ENCODE measurements around the gene FBXL22.
"Not testable (repeated sequence)": the region's sequence is repeated elsewhere in the genome, so short reads cannot be mapped to it uniquely, and the experiment has no call there.

Gene FBXL22

GRCh38 chr15:63620760-63621159, 23.6 kb downstream of the FBXL22 start:
- not testable (repeated sequence) for H3K4me2 ChIP-seq (ENCODE audit: low read length); H3K27me3 ChIP-seq (ENCODE audit: control insufficient read depth, insufficient read depth, low read length); H3K4me1 ChIP-seq (ENCODE audit: control insufficient read depth, insufficient read depth, low read length); H3K9ac ChIP-seq (ENCODE audit: low read depth, low read length); H3K9me3 ChIP-seq (replicated peaks; ENCODE audit: low read length); H3K4me3 ChIP-seq (ENCODE audit: low read length)
- H3K36me3 ChIP-seq (ENCODE audit: insufficient read depth, low read length) = peaks cover 33% of the 10 kb centered on the region

GRCh38 chr15:63623232-63623969, 26.2 kb downstream of the FBXL22 start:
- Histone ChIP-seq H3K27me3 (ENCODE audit: control insufficient read depth, insufficient read depth, low read length) (no peaks in the 10 kb centered on the region), H3K36me3 (ENCODE audit: insufficient read depth, low read length) (peaks cover 41% of the 10 kb centered on the region), H3K4me3 (ENCODE audit: low read length) (no peak overlapping the region), H3K4me2 (ENCODE audit: low read length) (no peak overlapping the region), H3K9ac (ENCODE audit: low read depth, low read length) (no peak overlapping the region), H3K9me3 (replicated peaks; ENCODE audit: low read length) (no peaks in the 10 kb centered on the region), H3K4me1 (ENCODE audit: control insufficient read depth, insufficient read depth, low read length) (no peaks in the 10 kb centered on the region)

GRCh38 chr15:63626955-63627354, 29.8 kb downstream of the FBXL22 start:
- H3K36me3 ChIP-seq (ENCODE audit: insufficient read depth, low read length) = peaks cover 66% of the 10 kb centered on the region
- no peaks in the 10 kb centered on the region for H3K4me1 ChIP-seq (ENCODE audit: control insufficient read depth, insufficient read depth, low read length)
- no peaks in the 10 kb centered on the region for H3K9me3 ChIP-seq (replicated peaks; ENCODE audit: low read length)

GRCh38 chr15:63628123-63628822, 31.1 kb downstream of the FBXL22 start:
- H3K4me2 ChIP-seq (ENCODE audit: low read length) = no peak overlapping the region
- peaks cover 70% of the 10 kb centered on the region for H3K36me3 ChIP-seq (ENCODE audit: insufficient read depth, low read length)
- no peak overlapping the region for H3K9ac ChIP-seq (ENCODE audit: low read depth, low read length)

More at GRCh38 chr15:63626955-63627354, 29.8 kb downstream of the FBXL22 start:
- Histone ChIP-seq H3K9ac (ENCODE audit: low read depth, low read length) (no peak overlapping the region), H3K27me3 (ENCODE audit: control insufficient read depth, insufficient read depth, low read length) (no peaks in the 10 kb centered on the region), H3K4me3 (ENCODE audit: low read length) (no peak overlapping the region), H3K4me2 (ENCODE audit: low read length) (no peak overlapping the region)

DNA sequence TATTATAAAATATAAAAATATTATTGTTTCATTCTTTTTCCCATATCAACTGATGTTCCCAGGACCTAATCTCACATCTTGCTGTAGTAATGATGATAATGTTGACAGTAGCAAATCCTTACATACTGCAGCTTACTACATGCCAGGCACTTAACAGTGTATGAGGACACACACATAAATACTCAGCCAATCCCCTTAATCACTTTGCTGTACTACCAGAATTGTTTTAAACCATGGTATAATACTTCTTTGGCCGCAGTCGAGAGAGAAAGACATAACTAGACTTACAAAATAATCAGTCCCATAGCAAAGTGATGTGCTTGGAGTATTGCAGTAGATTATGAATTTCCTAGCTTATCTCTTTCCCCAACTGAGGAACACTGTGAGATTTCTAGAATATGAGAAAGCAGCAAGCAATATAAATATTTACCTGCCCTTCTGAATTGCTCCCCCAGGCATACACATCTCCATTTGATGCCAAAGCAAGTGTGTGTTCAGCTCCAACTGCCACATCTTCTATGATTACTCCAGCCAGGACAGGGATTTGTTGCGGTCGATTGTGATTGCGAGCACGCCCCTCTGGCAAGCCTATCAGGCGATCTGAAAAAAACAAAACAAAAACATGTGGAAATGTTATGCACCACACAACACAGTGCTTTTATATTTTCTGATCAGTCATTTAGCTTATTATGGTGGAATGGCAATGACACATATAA, 33.0 kb downstream of the FBXL22 start:
- Histone ChIP-seq H3K27me3 (ENCODE audit: control insufficient read depth, insufficient read depth, low read length) (no peaks in the 10 kb centered on the region), H3K4me3 (ENCODE audit: low read length) (no peak overlapping the region), H3K4me2 (ENCODE audit: low read length) (no peak overlapping the region), H3K36me3 (ENCODE audit: insufficient read depth, low read length) (peaks cover 68% of the 10 kb centered on the region), H3K9ac (ENCODE audit: low read depth, low read length) (no peak overlapping the region), H3K4me1 (ENCODE audit: control insufficient read depth, insufficient read depth, low read length) (no peaks in the 10 kb centered on the region), H3K9me3 (replicated peaks; ENCODE audit: low read length) (no peaks in the 10 kb centered on the region)

More at GRCh38 chr15:63628123-63628822, 31.1 kb downstream of the FBXL22 start:
- no peaks in the 10 kb centered on the region for H3K27me3 ChIP-seq (ENCODE audit: control insufficient read depth, insufficient read depth, low read length)
- no peak overlapping the region for H3K4me3 ChIP-seq (ENCODE audit: low read length)
- no peaks in the 10 kb centered on the region for H3K9me3 ChIP-seq (replicated peaks; ENCODE audit: low read length)
- no peaks in the 10 kb centered on the region for H3K4me1 ChIP-seq (ENCODE audit: control insufficient read depth, insufficient read depth, low read length)

DNA sequence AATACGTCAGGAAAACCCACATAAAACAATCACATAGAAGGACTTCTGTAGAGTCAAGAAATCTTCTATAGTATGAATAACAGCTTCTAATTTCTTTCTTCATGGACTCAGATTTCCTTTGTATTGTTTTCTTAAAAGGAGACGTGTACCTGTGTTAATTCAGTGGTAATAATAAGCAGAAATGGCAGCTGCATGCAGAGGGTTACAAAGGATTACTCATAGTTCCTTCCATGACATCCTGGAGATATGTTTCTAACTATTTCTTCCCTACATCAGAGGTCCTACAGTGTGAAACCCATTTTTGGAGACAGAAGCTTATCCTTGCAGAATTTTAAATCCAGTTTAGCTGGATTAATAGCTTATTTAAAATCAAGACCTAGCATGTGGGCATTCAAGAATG, 36.1 kb downstream of the FBXL22 start:
- no peaks in the 10 kb centered on the region for H3K27me3 ChIP-seq (ENCODE audit: control insufficient read depth, insufficient read depth, low read length)
- no peak overlapping the region for H3K4me2 ChIP-seq (ENCODE audit: low read length)
- H3K4me3 ChIP-seq (ENCODE audit: low read length) = no peak overlapping the region
- H3K9me3 ChIP-seq (replicated peaks; ENCODE audit: low read length) = no peaks in the 10 kb centered on the region
- H3K36me3 ChIP-seq (ENCODE audit: insufficient read depth, low read length) = peaks cover 71% of the 10 kb centered on the region
- no peak overlapping the region for H3K9ac ChIP-seq (ENCODE audit: low read depth, low read length)
- H3K4me1 ChIP-seq (ENCODE audit: control insufficient read depth, insufficient read depth, low read length) = no peaks in the 10 kb centered on the region

DNA sequence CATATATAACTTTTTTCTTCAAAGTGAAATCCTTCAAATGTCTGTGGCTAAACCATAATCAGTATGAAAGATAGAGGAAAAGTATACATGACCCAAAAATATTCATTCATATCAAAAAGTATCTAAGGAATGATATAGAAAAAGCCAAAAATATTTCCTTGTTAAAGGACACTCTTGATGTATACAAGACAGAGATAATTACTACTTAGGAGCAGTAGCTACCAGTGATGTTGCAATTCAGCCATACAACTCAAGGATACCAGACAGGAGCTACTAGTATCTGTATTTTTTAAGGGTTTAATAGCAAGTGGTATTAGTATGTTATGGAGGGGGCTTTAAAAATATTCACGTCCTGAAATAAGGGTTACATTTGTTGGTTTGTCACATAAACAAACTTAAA, 37.0 kb downstream of the FBXL22 start:
- H3K4me1 ChIP-seq (ENCODE audit: control insufficient read depth, insufficient read depth, low read length) = no peaks in the 10 kb centered on the region
- no peak overlapping the region for H3K4me3 ChIP-seq (ENCODE audit: low read length)
- H3K9ac ChIP-seq (ENCODE audit: low read depth, low read length) = no peak overlapping the region
- H3K9me3 ChIP-seq (replicated peaks; ENCODE audit: low read length) = no peaks in the 10 kb centered on the region
- H3K4me2 ChIP-seq (ENCODE audit: low read length) = no peak overlapping the region
- peaks cover 75% of the 10 kb centered on the region for H3K36me3 ChIP-seq (ENCODE audit: insufficient read depth, low read length)
- H3K27me3 ChIP-seq (ENCODE audit: control insufficient read depth, insufficient read depth, low read length) = no peaks in the 10 kb centered on the region

GRCh38 chr15:63636518-63637061, 39.4 kb downstream of the FBXL22 start:
- H3K4me2 ChIP-seq (ENCODE audit: low read length) = no peak overlapping the region
- H3K9ac ChIP-seq (ENCODE audit: low read depth, low read length) = no peak overlapping the region
- H3K36me3 ChIP-seq (ENCODE audit: insufficient read depth, low read length) = peaks cover 79% of the 10 kb centered on the region
- no peaks in the 10 kb centered on the region for H3K9me3 ChIP-seq (replicated peaks; ENCODE audit: low read length)
- no peaks in the 10 kb centered on the region for H3K4me1 ChIP-seq (ENCODE audit: control insufficient read depth, insufficient read depth, low read length)
- H3K4me3 ChIP-seq (ENCODE audit: low read length) = no peak overlapping the region
- H3K27me3 ChIP-seq (ENCODE audit: control insufficient read depth, insufficient read depth, low read length) = no peaks in the 10 kb centered on the region

- Histone ChIP-seq H3K9me3 (replicated peaks; ENCODE audit: low read length) (no peaks in the 10 kb centered on the region), H3K9ac (ENCODE audit: low read depth, low read length) (no peak overlapping the region), H3K4me3 (ENCODE audit: low read length) (no peak overlapping the region), H3K36me3 (ENCODE audit: insufficient read depth, low read length) (peaks cover 69% of the 10 kb centered on the region), H3K4me2 (ENCODE audit: low read length) (no peak overlapping the region), H3K4me1 (ENCODE audit: control insufficient read depth, insufficient read depth, low read length) (no peaks in the 10 kb centered on the region), H3K27me3 (ENCODE audit: control insufficient read depth, insufficient read depth, low read length) (no peaks in the 10 kb centered on the region)
Observed at GRCh38 chr15:63638839-63639238, 41.7 kb downstream of the FBXL22 start.

GRCh38 chr15:63640146-63640545, 43.0 kb downstream of the FBXL22 start:
- H3K36me3 ChIP-seq (ENCODE audit: insufficient read depth, low read length) = peaks cover 70% of the 10 kb centered on the region
- no peak overlapping the region for H3K4me3 ChIP-seq (ENCODE audit: low read length)
- no peaks in the 10 kb centered on the region for H3K9me3 ChIP-seq (replicated peaks; ENCODE audit: low read length)
- no peaks in the 10 kb centered on the region for H3K4me1 ChIP-seq (ENCODE audit: control insufficient read depth, insufficient read depth, low read length)
- H3K9ac ChIP-seq (ENCODE audit: low read depth, low read length) = no peak overlapping the region
- H3K27me3 ChIP-seq (ENCODE audit: control insufficient read depth, insufficient read depth, low read length) = no peaks in the 10 kb centered on the region
- no peak overlapping the region for H3K4me2 ChIP-seq (ENCODE audit: low read length)
